Endothelial cell of umbilical vein (primary cell): Measurements from ENCODE around the gene MOB4. TPM values are rescaled to one million over a fixed set of nuclear protein-coding genes. Genes with fewer than 3 reads are reported as not detected.
"Not testable (repeated sequence)": the region's sequence is repeated elsewhere in the genome, so short reads cannot be mapped to it uniquely, and the experiment has no call there.

ENCODE experiments used
- BruUV-seq: library from RNA; stranded (reverse); fragments of 400-500 nt; replicated peaks from 2 replicates; lab custom pipeline; 2021; lab: Mats Ljungman, UMichigan
- CTCF ChIA-PET: fragments of 300-600, 350-600 bp; sonication (Branson Sonifier 250); formaldehyde crosslinking; loops from one replicate; lab custom pipeline; 2021; ENCODE audit warnings: antibody characterized with exemption, inconsistent platforms; lab: Charles Lee
- POLR2A ChIA-PET: fragments of 300-600, 350-600 bp; sonication (Branson Sonifier 250); formaldehyde crosslinking; loops from one replicate; lab custom pipeline; 2021; ENCODE audit warnings: antibody characterized with exemption, inconsistent platforms; lab: Charles Lee
- DNase-seq: peaks from one replicate; pipeline ENCODE4 v3.0.0-alpha.2; 2011; ENCODE audit warnings: low read depth, low spot score
- FAIRE-seq: peaks from 2 replicates; lab custom pipeline; 2011; peaks lifted over from hg19 to GRCh38; lab: Jason Lieb, UNC
- H2AFZ ChIP-seq: 2 replicates; pipeline ENCODE4 v1.6.0; 2012; ENCODE audit warnings: low read depth, low read length, control low read depth, inconsistent platforms
- H3K27ac ChIP-seq: 2 replicates; pipeline ENCODE4 v1.5.1; 2011; ENCODE audit warnings: low read depth, mild to moderate bottlenecking, control low read depth, low read length, moderate library complexity; ENCODE audit not compliant: insufficient read depth
- H3K27me3 ChIP-seq, 2 experiments: 2 replicates each; pipeline versions ENCODE4 v1.6.0 to v1.6.1; 2011; ENCODE audit warnings: low read length in 2 of 2, mixed read lengths in 1 of 2; ENCODE audit not compliant: control insufficient read depth in 2 of 2, insufficient read depth in 2 of 2
- H3K36me3 ChIP-seq, 2 experiments: 2 replicates in 1 of 2; 3 replicates in 1 of 2; pipeline ENCODE4 v1.5.1; 2011; ENCODE audit warnings: low read length in 2 of 2, mild to moderate bottlenecking in 1 of 2, moderate library complexity in 1 of 2; ENCODE audit not compliant: control insufficient read depth in 2 of 2, insufficient read depth in 2 of 2; ENCODE audit errors: extremely low read depth in 1 of 2
- H3K4me1 ChIP-seq: 3 replicates; pipeline ENCODE4 v1.5.1; 2011; ENCODE audit warnings: mild to moderate bottlenecking, low read length; ENCODE audit not compliant: control insufficient read depth, insufficient read depth; ENCODE audit errors: extremely low read depth
- H3K4me2 ChIP-seq: 2 replicates; pipeline ENCODE4 v1.6.1; 2011; ENCODE audit warnings: low read length, control low read depth, mixed read lengths; ENCODE audit not compliant: insufficient read depth
- H3K4me3 ChIP-seq, 3 experiments: fragments of 200-600 bp in 1 of 3; sonication (generic), shearing (Covaris generic) in 1 of 3; replicated peaks in 1 of 3; 2 replicates each; pipeline ENCODE4 v1.5.1; 2011 to 2016; ENCODE audit warnings: control low read depth in 3 of 3, low read length in 3 of 3, mild to moderate bottlenecking in 2 of 3, inconsistent platforms in 1 of 3, low read depth in 1 of 3, moderate library complexity in 1 of 3; ENCODE audit not compliant: insufficient read depth in 1 of 3
- H3K79me2 ChIP-seq: 2 replicates; pipeline ENCODE4 v1.6.0; 2012; ENCODE audit warnings: low read length, inconsistent platforms; ENCODE audit not compliant: control insufficient read depth, insufficient read depth
- H3K9ac ChIP-seq: replicated peaks from 2 replicates; pipeline ENCODE3; 2011; ENCODE audit warnings: low read length, control low read depth; ENCODE audit not compliant: insufficient read depth; ENCODE audit errors: extremely low read depth
- H3K9me1 ChIP-seq: replicated peaks from 3 replicates; pipeline ENCODE4 v1.6.0; 2011; ENCODE audit warnings: mild to moderate bottlenecking, low read length; ENCODE audit not compliant: control insufficient read depth, insufficient read depth; ENCODE audit errors: extremely low read depth
- H3K9me3 ChIP-seq: replicated peaks from 2 replicates; pipeline ENCODE4 v1.5.1; 2012; ENCODE audit warnings: low read length, inconsistent platforms; ENCODE audit not compliant: control insufficient read depth, insufficient read depth
- H4K20me1 ChIP-seq: replicated peaks from 2 replicates; pipeline ENCODE3; 2011; ENCODE audit warnings: mild to moderate bottlenecking, low read length; ENCODE audit not compliant: control insufficient read depth, insufficient read depth; ENCODE audit errors: extremely low read depth
- FOS ChIP-seq: IDR thresholded peaks from 2 replicates; pipeline ENCODE4 v1.6.1; 2011; ENCODE audit warnings: mild to moderate bottlenecking, low read length, moderate library complexity, borderline replicate concordance; ENCODE audit not compliant: insufficient read depth
- GATA2 ChIP-seq: IDR thresholded peaks from 2 replicates; pipeline ENCODE4 v1.7.0; 2011; ENCODE audit warnings: low read depth, mild to moderate bottlenecking, moderate library complexity, mixed read lengths, low read length; ENCODE audit not compliant: insufficient read length, insufficient read depth
- JUN ChIP-seq: IDR thresholded peaks from 2 replicates; pipeline ENCODE4 v1.6.1; 2011; ENCODE audit warnings: borderline replicate concordance, low read depth; ENCODE audit not compliant: insufficient read length, insufficient read depth
- MAX ChIP-seq: IDR thresholded peaks from 2 replicates; pipeline ENCODE4 v1.6.1; 2011; ENCODE audit not compliant: insufficient read depth, insufficient read length
- MYC ChIP-seq: IDR thresholded peaks from one replicate; pipeline ENCODE4 v1.6.1; 2011; ENCODE audit warnings: mild to moderate bottlenecking, low read depth, low read length
- POLR2A ChIP-seq: IDR thresholded peaks from 2 replicates; pipeline ENCODE4 v1.6.1; 2012; ENCODE audit warnings: low read depth, mild to moderate bottlenecking, control low read depth, low read length
- POLR2AphosphoS5 ChIP-seq: IDR thresholded peaks from 2 replicates; pipeline ENCODE4 v1.6.1; 2012; ENCODE audit warnings: low read depth, mild to moderate bottlenecking, control low read depth, low read length, moderate library complexity; ENCODE audit not compliant: insufficient read depth
- dilution Hi-C: fragments of 300-500 bp; cut with MboI; formaldehyde crosslinking; loops from one replicate; pipeline ENCODE4 v1.15.0; 2019; ENCODE audit warnings: low sequenced_read_pairs; ENCODE audit not compliant: extremely low pct_ligation_motif_present
- intact Hi-C: fragments of 100-400 bp; cut with micrococcal nuclease; formaldehyde crosslinking; loops from one replicate; pipeline ENCODE4 v1.10.0; 2022
- polyA plus RNA-seq, 4 experiments: library from polyadenylated mRNA; depleted of rRNA in 3 of 4; stranded (reverse) in 3 of 4; unstranded in 1 of 4; fragments of >200 nt; gene quantifications; 2 replicates each; pipeline versions ENCODE4 v1.2.1 to v1.2.3, GENCODE V29; 2011 to 2012; ENCODE audit warnings: missing spikeins in 1 of 4
- total RNA-seq: library from RNA; stranded (reverse); gene quantifications from 2 replicates; pipeline ENCODE4 v1.2.3, GENCODE V29; 2021

Gene MOB4
- total and polyA plus RNA-seq, 2 donors (not counting 3 experiments of a cell fraction or from before 2014, with no cell fraction given), result 23.9 to 27.9 TPM

GRCh38 chr2:197547163-197547900 lies 31.5 kb downstream of the MOB4 start:
- H3K27ac ChIP-seq, result no peak overlapping the region
- FAIRE-seq, result peak; percentile 4
- H3K9ac ChIP-seq, result no peak overlapping the region
- H3K27me3 ChIP-seq, result no peaks in the 10 kb centered on the region
- ChIA-PET POLR2A (no interaction called here), CTCF (no interaction called here)
- no peaks in the 10 kb centered on the region for H3K9me3 ChIP-seq
- TF ChIP-seq FOS (no peak), POLR2AphosphoS5 (no peak), MYC (no peak), JUN (no peak), MAX (no peak), POLR2A (no peak), GATA2 (no peak)
- no peak overlapping the region for H2AFZ ChIP-seq
- no peaks in the 10 kb centered on the region for H4K20me1 ChIP-seq
- no peak overlapping the region for H3K4me2 ChIP-seq
- DNase-seq, result peak; percentile 66
- no peak overlapping the region for H3K4me3 ChIP-seq
- H3K36me3 ChIP-seq, result peaks cover 4 to 7% of the 10 kb centered on the region in 2 experiments
- no TSS peak for BruUV-seq
- H3K4me1 ChIP-seq, result no peaks in the 10 kb centered on the region
- H3K79me2 ChIP-seq, result peaks cover 11% of the 10 kb centered on the region
- no peaks in the 10 kb centered on the region for H3K9me1 ChIP-seq
- intact Hi-C loops (no loop called here), dilution Hi-C loops (no loop called here)

- BruUV-seq, result no TSS peak
- ChIA-PET POLR2A (no interaction called here), CTCF (no interaction called here)
- DNase-seq (no peak), FAIRE-seq (no peak)
- Histone ChIP-seq H3K4me1 (no peaks in the 10 kb centered on the region), H3K9me1 (no peaks in the 10 kb centered on the region), H2AFZ (no peak overlapping the region), H4K20me1 (no peaks in the 10 kb centered on the region), H3K27ac (no peak overlapping the region), H3K4me3 (no peak overlapping the region), H3K4me2 (no peak overlapping the region), H3K36me3 (peaks cover 1 to 7% of the 10 kb centered on the region in 2 experiments), H3K27me3 (no peaks in the 10 kb centered on the region), H3K9me3 (no peaks in the 10 kb centered on the region), H3K79me2 (peaks cover 11% of the 10 kb centered on the region), H3K9ac (no peak overlapping the region)
- intact Hi-C loops (no loop called here), dilution Hi-C loops (no loop called here)
- TF ChIP-seq MAX, result no peak
Observed at GRCh38 chr2:197548582-197548981, 32.7 kb downstream of the MOB4 start.

- H3K4me1 ChIP-seq, result peaks cover 12% of the 10 kb centered on the region
- H3K79me2 ChIP-seq, CTCF ChIA-PET, H3K27ac ChIP-seq, POLR2A ChIA-PET, H3K9me1 ChIP-seq, H3K4me3 ChIP-seq, H2AFZ ChIP-seq, H3K9me3 ChIP-seq, FAIRE-seq, intact Hi-C loops, H4K20me1 ChIP-seq, BruUV-seq, dilution Hi-C loops, H3K9ac ChIP-seq, H3K4me2 ChIP-seq, H3K36me3 ChIP-seq, DNase-seq, H3K27me3 ChIP-seq: not testable (repeated sequence)
Observed at GRCh38 chr2:197551260-197551659, 35.4 kb downstream of the MOB4 start.
